ENCODE data around the gene C16orf89. TPM values are rescaled to one million over a fixed set of nuclear protein-coding genes. Genes with fewer than 3 reads are reported as not detected.
A peak's percentile ranks its signal among the peaks of the same experiment; 100 is the strongest.

The C16orf89 gene
- total RNA-seq, 1 donor from 2014 or later = not detected

DNA sequence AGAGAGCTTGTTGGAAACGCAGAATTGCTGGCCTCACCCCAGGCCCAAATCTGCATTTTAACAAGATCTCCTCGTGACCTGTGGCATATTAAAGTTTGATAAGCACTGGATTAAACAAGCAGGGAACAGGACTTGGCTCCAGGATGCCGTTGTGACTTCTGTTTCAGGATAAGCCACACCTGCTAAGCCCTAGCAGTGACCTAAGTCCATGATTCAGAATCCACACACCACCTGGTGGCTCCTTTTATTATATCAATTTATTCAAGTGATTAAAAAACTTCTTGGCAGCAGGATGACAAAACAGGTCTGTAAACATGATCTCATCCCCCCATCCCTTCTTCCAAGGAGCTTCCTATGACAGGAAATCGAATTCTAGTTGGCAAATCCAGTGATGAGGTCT lies 41.1 kb downstream of the C16orf89 start:
- Mint-ChIP-seq H3K27ac (ENCODE audit: unreplicated experiment) (no peak overlapping the region), H3K4me3 (no peak overlapping the region), H3K36me3 (ENCODE audit: low read depth) (no peaks in the 10 kb centered on the region), H3K9me3 (no peaks in the 10 kb centered on the region), H3K27me3 (ENCODE audit: low read depth) (no peaks in the 10 kb centered on the region), H3K4me1 (no peaks in the 10 kb centered on the region)
- no peak for DNase-seq (ENCODE audit: low read depth, low spot score)
- TF ChIP-seq, protein P1, sequence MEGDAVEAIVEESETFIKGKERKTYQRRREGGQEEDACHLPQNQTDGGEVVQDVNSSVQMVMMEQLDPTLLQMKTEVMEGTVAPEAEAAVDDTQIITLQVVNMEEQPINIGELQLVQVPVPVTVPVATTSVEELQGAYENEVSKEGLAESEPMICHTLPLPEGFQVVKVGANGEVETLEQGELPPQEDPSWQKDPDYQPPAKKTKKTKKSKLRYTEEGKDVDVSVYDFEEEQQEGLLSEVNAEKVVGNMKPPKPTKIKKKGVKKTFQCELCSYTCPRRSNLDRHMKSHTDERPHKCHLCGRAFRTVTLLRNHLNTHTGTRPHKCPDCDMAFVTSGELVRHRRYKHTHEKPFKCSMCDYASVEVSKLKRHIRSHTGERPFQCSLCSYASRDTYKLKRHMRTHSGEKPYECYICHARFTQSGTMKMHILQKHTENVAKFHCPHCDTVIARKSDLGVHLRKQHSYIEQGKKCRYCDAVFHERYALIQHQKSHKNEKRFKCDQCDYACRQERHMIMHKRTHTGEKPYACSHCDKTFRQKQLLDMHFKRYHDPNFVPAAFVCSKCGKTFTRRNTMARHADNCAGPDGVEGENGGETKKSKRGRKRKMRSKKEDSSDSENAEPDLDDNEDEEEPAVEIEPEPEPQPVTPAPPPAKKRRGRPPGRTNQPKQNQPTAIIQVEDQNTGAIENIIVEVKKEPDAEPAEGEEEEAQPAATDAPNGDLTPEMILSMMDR (conservative IDR thresholded peaks at IDR 0.05) = peak; percentile 44

DNA sequence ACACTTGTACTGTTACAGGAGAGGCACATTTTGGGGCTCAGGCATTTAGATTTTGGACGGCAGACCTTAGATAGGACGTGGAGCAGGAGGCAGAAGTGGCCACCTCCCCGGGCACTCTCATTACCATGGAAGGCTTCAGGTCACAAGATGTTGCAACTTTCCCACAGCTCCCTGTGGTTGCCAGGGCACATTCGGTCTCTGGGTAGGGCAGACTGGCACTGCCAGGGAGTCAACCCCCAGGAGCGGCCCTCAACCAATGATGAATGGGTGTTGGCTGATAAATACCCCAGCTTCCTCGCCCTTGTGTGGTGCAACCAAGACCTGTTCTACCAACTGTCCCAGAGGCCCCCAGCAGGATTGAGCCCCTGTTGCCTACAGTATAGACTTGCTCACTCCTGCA lies 43.2 kb downstream of the C16orf89 start:
- TF ChIP-seq, protein P1 (conservative IDR thresholded peaks at IDR 0.05) = no peak
- Mint-ChIP-seq H3K4me1 (no peaks in the 10 kb centered on the region), H3K9me3 (no peaks in the 10 kb centered on the region), H3K36me3 (ENCODE audit: low read depth) (no peaks in the 10 kb centered on the region), H3K27me3 (ENCODE audit: low read depth) (no peaks in the 10 kb centered on the region), H3K4me3 (no peak overlapping the region), H3K27ac (ENCODE audit: unreplicated experiment) (no peak overlapping the region)
- no peak for DNase-seq (ENCODE audit: low read depth, low spot score)

DNA sequence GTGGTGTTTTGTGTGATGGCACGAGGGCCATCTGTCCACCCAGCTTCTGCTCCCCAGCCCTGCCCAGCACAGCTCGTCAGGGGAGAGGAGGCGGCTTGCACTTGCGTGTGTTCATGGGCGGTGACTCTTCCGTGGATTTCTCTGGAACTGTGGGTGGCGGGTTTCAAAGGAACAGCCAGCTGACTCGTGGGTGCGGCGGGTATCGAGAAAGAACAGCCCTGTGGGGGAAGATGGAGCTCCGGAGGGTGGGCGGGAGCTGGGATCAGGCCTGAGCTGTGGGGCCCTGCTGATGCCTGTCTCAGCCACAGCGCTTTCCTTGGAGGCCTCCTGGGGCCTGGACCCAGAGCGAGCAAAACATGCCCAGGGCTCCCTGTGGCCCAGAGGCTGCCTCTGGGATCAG lies 45.2 kb downstream of the C16orf89 start:
- no peaks in the 10 kb centered on the region for H3K36me3 Mint-ChIP-seq (ENCODE audit: low read depth)
- no peak for DNase-seq (ENCODE audit: low read depth, low spot score)
- H3K9me3 Mint-ChIP-seq = no peaks in the 10 kb centered on the region
- H3K4me3 Mint-ChIP-seq = no peak overlapping the region
- H3K27ac Mint-ChIP-seq (ENCODE audit: unreplicated experiment) = peak overlapping the region; percentile 86
- H3K27me3 Mint-ChIP-seq (ENCODE audit: low read depth) = no peaks in the 10 kb centered on the region
- TF ChIP-seq, protein P1 (conservative IDR thresholded peaks at IDR 0.05) = no peak
- H3K4me1 Mint-ChIP-seq = no peaks in the 10 kb centered on the region

DNA sequence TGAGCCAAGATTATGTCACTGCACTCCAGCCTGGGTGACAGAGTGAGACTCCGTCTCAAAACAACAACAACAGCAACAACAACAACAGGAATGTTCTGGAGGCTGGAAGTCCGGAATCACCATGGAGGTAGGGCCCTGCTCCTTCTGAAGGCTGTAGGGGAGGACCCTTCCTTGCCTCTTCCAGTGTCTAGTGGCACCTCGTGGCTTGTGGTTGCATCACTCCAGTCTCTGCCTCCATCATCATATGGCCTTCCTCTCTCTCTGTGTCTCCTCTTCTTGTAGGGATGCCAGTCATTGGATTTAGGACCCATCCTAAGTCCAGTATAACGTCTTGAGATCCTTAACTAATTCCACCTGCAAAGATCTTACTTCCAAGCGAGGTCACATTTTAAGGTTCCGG lies 46.0 kb downstream of the C16orf89 start:
- DNase-seq (ENCODE audit: low read depth, low spot score) = no peak
- Mint-ChIP-seq H3K27me3 (ENCODE audit: low read depth) (no peaks in the 10 kb centered on the region), H3K27ac (ENCODE audit: unreplicated experiment) (no peak overlapping the region), H3K36me3 (ENCODE audit: low read depth) (no peaks in the 10 kb centered on the region), H3K4me3 (no peak overlapping the region), H3K9me3 (no peaks in the 10 kb centered on the region), H3K4me1 (no peaks in the 10 kb centered on the region)
- TF ChIP-seq, protein P1 (conservative IDR thresholded peaks at IDR 0.05) = no peak

DNA sequence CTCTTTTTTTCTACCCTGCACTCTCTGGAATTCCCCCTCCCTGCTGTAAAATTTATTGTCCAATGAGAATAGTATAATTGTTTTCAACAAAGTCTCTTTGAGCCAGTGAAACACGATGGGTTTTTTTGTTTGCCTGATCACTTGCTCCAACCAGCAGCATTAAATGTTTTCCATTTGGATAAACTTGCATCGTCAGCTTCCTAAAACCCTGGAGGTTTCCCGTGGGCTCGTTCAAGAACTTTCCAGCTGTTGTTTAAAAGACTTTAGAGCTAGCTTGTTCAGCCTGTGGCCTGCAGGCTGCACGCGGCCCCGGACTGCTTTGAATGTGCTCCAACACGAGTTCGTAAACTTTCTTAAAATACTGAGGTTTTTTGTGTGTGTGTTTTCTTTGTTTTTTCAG lies 47.0 kb downstream of the C16orf89 start:
- H3K4me1 Mint-ChIP-seq = no peaks in the 10 kb centered on the region

More for the DNA sequence above, 47.0 kb downstream of the C16orf89 start:
- Mint-ChIP-seq H3K36me3 (ENCODE audit: low read depth) (no peaks in the 10 kb centered on the region), H3K27me3 (ENCODE audit: low read depth) (no peaks in the 10 kb centered on the region), H3K27ac (ENCODE audit: unreplicated experiment) (peak overlapping the region; percentile 41), H3K4me3 (no peak overlapping the region), H3K9me3 (no peaks in the 10 kb centered on the region)
- TF ChIP-seq, protein P1 (conservative IDR thresholded peaks at IDR 0.05) = no peak
- DNase-seq (ENCODE audit: low read depth, low spot score) = no peak
